Loucy (cell line): ENCODE measurements around the gene PCNX4.

Experiments used
- EZH2phosphoT487 ChIP-seq: fragments of 200-600 bp; IDR thresholded peaks from 2 replicates; pipeline ENCODE4 v1.6.1; 2018; ENCODE audit warnings: antibody characterized with exemption, mild to moderate bottlenecking, moderate library complexity, borderline replicate concordance
- TF ChIP-seq, protein P1 (sequence below): fragments of 200-600 bp; sonication (generic); conservative IDR thresholded peaks from 2 replicates; pipeline ENCODE4 v1.5.1; 2014; ENCODE audit warnings: mild to moderate bottlenecking, antibody characterized with exemption, low read length

DNA sequence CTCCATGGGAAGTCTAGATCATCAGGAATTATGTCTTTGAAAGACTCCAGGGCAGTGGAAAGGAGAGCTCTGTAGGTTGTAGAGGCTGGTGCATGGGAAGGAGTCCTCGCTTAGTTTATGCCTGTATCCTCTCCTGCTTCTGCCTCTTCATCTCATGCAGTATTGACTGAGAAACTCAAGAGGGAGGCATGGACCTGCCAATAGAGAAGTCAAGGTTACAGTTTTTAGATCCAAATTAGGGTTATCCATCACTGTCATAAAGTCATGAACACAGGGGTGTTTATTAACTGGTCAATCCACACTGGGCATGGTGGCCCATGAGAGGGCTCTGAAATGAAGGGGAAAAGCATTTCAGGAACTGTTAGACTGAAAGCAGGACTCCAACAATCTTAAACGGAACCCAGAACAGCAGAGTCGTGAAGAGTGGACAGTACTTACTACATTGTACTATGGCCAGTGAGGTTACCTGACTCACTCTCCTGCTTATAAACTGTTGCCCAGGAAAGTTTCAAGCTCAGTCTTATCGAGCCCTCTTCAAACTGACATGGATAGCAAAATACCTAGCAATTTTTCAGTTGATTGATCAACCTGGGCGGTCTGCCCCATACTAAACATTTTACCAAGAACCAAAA is 103.6 kb downstream of the PCNX4 start:
- TF ChIP-seq, protein P1, sequence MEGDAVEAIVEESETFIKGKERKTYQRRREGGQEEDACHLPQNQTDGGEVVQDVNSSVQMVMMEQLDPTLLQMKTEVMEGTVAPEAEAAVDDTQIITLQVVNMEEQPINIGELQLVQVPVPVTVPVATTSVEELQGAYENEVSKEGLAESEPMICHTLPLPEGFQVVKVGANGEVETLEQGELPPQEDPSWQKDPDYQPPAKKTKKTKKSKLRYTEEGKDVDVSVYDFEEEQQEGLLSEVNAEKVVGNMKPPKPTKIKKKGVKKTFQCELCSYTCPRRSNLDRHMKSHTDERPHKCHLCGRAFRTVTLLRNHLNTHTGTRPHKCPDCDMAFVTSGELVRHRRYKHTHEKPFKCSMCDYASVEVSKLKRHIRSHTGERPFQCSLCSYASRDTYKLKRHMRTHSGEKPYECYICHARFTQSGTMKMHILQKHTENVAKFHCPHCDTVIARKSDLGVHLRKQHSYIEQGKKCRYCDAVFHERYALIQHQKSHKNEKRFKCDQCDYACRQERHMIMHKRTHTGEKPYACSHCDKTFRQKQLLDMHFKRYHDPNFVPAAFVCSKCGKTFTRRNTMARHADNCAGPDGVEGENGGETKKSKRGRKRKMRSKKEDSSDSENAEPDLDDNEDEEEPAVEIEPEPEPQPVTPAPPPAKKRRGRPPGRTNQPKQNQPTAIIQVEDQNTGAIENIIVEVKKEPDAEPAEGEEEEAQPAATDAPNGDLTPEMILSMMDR: peak; percentile 66
- no peak for TF ChIP-seq EZH2phosphoT487
